NCI-H2196 (cell line): ENCODE measurements around the gene KCTD10.

Source experiments
- DNase-seq: peaks from one replicate; lab custom pipeline; 2025; ENCODE audit not compliant: unreplicated experiment; lab: John Stamatoyannopoulos, UW

Gene KCTD10, protein sequence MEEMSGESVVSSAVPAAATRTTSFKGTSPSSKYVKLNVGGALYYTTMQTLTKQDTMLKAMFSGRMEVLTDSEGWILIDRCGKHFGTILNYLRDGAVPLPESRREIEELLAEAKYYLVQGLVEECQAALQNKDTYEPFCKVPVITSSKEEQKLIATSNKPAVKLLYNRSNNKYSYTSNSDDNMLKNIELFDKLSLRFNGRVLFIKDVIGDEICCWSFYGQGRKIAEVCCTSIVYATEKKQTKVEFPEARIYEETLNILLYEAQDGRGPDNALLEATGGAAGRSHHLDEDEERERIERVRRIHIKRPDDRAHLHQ

GRCh38 chr12:109477185-109477962 lies at the start of gene KCTD10, which contains the start of gene UBE3B:
Gene KCTD10 (minus strand): TSS chr12:109477300. CDS start chr12:109477262, 38 bp downstream.
Gene UBE3B (plus strand): TSS chr12:109477634. CDS start chr12:109483552, 5,918 bp downstream.
- DNase-seq, result peak; percentile 91

- DNase-seq, result no peak
These were observed 48.1 kb upstream of the KCTD10 start for GRCh38 chr12:109525279-109525585.

DNA sequence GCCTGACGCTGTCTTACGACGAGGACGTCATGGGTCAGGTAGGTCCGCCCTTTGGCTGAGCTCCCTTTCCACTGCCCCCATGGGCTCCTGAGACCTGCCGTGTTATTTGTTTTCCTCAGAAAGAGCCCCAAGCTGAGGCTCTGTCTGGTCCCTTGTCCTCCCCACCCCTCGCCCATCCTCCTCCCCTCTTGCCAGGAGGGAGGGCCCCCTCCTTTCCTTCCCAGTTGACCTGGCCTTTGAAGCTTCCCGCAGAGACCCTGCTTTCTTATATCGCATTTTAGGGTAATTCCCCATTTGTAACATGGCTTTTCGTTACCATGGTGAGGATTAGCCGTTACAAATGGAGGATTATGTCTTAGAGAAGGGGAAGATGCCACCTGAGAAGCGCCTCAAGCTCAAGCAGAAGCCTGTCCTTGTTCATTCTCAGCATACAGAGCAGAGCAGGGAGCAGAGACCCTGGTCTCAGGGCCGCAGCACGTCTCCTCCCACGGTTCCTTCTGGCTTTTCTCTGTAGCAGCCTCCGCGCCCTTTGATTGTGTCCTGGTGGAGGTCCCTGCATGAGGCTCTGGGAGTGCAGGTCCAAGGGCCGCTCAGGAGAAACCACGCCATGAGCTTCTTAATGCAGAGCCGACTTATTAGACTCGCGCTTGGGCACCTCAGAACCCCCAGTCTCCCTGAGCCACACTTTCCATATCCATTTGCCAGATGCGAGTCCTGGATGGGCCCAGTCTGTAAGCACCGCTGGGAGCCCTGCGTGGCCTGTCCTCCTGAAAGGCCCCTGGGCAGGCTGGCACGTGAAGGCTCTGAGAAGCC lies 47.6 kb upstream of the KCTD10 start:
- no peak for DNase-seq

DNA sequence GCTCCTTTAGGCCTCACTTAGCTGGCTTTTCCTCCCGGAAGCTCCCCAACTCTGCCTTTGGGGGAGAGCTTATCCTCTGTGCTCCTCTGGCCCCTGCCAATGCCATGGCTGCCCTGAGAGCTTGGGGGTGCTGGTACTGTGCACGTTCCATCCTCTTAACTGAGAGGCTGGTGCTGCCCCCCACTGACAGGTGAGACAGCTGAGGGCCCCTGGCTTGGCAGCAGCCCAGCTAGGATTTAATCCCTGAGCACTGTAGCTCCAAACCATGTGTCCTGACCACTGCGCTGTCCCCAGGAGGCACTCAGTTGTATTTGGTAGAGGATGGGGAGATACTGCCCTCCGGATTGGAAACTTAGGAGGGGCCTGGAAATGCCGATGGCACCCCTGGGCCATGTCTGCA lies 46.4 kb upstream of the KCTD10 start:
- no peak for DNase-seq

DNA sequence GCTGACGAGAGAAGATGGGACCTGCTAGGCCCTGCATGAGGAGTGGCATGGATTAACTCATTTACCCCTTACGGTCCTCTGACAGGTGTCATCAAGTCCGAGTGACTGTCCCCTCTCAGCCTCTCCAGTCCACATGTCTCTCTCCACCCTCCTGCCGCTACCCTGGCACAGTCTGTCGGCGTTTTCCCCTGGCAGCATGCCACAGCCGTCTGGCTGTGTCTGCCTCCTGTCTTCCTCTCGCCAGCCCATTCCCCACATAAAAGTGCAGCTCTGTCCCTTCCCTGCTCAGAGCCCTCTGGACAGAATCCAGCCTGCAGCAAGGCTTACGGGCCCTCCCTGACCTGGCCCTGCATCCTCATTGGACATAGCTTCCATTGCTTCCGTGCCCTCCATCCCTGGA lies 46.0 kb upstream of the KCTD10 start:
- DNase-seq, result no peak

GRCh38 chr12:109521831-109522230 lies 44.7 kb upstream of the KCTD10 start:
- no peak for DNase-seq

DNA sequence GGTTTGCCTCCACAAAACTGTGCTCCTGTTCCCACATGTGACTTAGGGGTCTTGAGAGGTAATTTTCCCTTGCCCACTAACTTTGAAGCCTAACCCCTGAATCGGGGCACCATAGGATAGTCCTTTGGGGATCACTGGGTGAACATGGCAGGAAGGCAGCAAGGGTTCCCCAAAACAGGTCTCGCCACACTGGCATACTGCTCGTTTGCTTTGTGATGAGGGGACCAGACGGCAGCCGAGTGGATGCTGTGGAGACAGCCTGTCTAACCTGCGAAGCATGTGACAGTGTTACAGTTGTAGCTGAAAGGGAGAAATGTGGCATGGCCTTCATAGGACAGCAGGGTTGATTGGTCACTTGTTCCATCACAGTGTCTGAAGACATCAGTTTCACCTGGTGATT lies 42.7 kb upstream of the KCTD10 start:
- DNase-seq, result no peak

DNA sequence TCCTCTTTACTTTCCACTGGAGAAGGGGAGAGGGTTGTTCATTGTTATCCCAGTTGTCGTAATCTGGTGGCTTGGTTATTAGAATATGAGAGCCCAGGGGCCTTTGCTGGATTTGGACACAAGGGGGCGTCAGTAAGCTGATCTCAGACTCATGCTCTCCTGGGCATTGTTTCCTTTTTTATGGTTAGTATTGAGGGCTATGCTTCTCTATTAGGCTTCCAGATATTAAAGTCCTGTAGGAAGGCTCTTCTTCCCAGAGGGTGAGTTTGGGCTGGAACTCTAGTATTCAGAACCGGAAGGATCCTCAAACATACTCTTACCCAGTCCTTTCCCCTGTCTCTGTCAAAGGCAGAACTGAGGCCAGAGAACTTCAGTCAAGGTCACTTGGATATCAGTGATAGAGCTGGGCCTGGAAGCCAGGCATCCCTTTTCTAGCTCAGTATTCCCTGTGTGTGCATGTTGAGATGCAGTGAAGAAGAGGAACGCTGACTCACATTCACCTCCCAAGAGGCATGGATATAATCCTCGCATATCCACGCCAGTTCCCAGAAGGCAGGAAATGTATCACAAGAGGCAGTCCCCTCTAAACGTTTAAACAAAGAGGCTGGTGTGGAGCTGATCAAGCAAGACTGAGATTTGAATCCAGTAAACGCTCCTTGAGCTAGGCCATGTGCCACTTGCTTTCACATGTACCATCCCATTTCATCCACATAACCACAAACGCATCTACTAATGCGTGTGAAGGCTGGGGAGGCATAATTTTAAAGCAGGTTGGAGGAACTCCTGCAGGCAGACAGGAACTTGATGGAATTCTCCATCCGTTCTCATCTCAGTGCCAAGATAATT lies 41.9 kb upstream of the KCTD10 start:
- peak; percentile 72 for DNase-seq

GRCh38 chr12:109517619-109518018 lies 40.5 kb upstream of the KCTD10 start:
- no peak for DNase-seq

GRCh38 chr12:109513977-109514376 lies 36.9 kb upstream of the KCTD10 start:
- peak; percentile 33 for DNase-seq

- no peak for DNase-seq
These were observed 36.0 kb upstream of the KCTD10 start for GRCh38 chr12:109513051-109513450.

GRCh38 chr12:109512608-109513007 lies 35.5 kb upstream of the KCTD10 start:
- DNase-seq, result no peak

- DNase-seq, result no peak
These were observed 33.1 kb upstream of the KCTD10 start for GRCh38 chr12:109510196-109510595.

DNA sequence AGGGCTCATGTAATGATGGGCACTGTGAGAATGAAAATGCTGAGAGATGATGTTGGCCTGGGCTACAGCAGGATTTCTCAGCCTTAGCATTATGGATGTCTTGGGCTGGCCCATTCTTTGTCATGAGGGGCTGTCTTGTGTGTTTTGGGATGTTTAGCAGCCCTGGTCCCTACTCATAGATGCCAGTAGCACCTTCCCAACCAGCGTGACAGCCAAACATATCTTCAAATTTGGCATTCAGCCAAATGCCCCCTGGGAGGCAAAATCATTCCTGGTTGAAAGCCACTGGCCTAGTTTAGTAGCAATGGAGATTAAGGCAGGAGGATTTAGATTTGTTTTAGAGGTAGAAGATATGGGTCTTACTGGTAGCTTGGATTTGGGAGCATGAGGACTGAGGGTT lies 27.0 kb upstream of the KCTD10 start:
- no peak for DNase-seq

GRCh38 chr12:109503611-109504010 lies 26.5 kb upstream of the KCTD10 start:
- no peak for DNase-seq

DNA sequence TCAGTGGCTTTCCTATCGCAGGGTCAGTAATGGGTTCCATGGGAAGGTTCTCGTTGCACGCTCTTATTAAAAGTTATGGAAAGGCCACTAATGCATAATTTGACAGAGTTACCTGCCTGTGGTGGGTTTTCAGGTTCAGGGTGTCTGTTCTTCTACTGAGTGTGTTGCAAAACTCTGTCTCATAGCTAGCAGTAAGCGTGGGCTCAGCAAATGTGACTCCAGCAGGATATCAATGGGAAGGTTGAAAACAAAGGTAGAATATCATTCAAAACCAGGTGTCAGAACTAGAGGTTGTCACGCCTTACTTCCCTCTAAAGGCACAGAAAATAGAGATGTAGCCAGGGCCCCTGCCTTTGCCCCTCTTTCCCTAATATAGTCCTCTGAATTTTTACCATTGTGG lies 25.2 kb upstream of the KCTD10 start:
- DNase-seq, result no peak

- DNase-seq, result no peak
These were observed 24.2 kb upstream of the KCTD10 start for GRCh38 chr12:109501299-109501698.

GRCh38 chr12:109500406-109501185 lies 23.5 kb upstream of the KCTD10 start:
- no peak for DNase-seq

- DNase-seq, result no peak
These were observed 20.6 kb upstream of the KCTD10 start for GRCh38 chr12:109497675-109498074.

GRCh38 chr12:109496306-109496705 lies 19.2 kb upstream of the KCTD10 start:
- no peak for DNase-seq
